Ascending aorta (tissue), 2 donors: ENCODE measurements around the gene HPS5. TPM values are rescaled to one million over a fixed set of nuclear protein-coding genes. Genes with fewer than 3 reads are reported as not detected.

Source experiments
- DNase-seq, 2 donors: peaks; one replicate each; pipeline ENCODE4 v3.0.0-alpha.2; 2019; ENCODE audit warnings: low spot score in 2 of 2
- H3K27ac ChIP-seq, 2 donors: fragments of 200-600 bp; sonication (generic); one replicate each; pipeline ENCODE4 v1.5.1; 2016 to 2017; ENCODE audit warnings: mild to moderate bottlenecking in 1 of 2
- H3K27me3 ChIP-seq: fragments of 200-600 bp; sonication (generic); one replicate; pipeline ENCODE4 v1.5.1; 2017
- H3K36me3 ChIP-seq, 2 donors: fragments of 200-600 bp; sonication (generic); one replicate each; pipeline ENCODE4 v1.5.1; 2016
- H3K4me1 ChIP-seq, 2 donors: fragments of 200-600 bp; sonication (generic); one replicate each; pipeline ENCODE4 v1.5.1; 2016 to 2017; ENCODE audit warnings: mild to moderate bottlenecking in 1 of 2
- H3K4me3 ChIP-seq, 2 donors: fragments of 200-600 bp; sonication (generic); one replicate each; pipeline ENCODE4 v1.5.1; 2016 to 2017; ENCODE audit warnings: mild to moderate bottlenecking in 1 of 2
- H3K9me3 ChIP-seq, 2 donors: fragments of 200-600 bp; sonication (generic); one replicate each; pipeline ENCODE4 v1.5.1; 2016
- CTCF ChIP-seq, 3 experiments: fragments of 200-600 bp in 2 of 3; fragments of 450-650 bp in 1 of 3; sonication (generic) in 2 of 3; IDR thresholded peaks; one replicate each; pipeline ENCODE4 v1.5.1; 2016 to 2019; ENCODE audit warnings: antibody characterized with exemption in 3 of 3, mild to moderate bottlenecking in 1 of 3, moderate library complexity in 1 of 3
- intact Hi-C: fragments of 100-400 bp; cut with DNase I; formaldehyde crosslinking; loops from one replicate; pipeline ENCODE4 v1.15.1; 2023
- total RNA-seq: library from RNA; depleted of rRNA; stranded (reverse); fragments of >200 nt; gene quantifications from one replicate; pipeline ENCODE4 v1.1.0, GENCODE V29; 2016

Gene HPS5
- total RNA-seq, 1 donor from 2014 or later: 31.7 TPM

- Histone ChIP-seq H3K4me3 (no peak overlapping the region), H3K9me3 (no peaks in the 10 kb centered on the region), H3K36me3 (peaks cover 66 to 80% of the 10 kb centered on the region in 2 donors), H3K4me1 (no peaks in the 10 kb centered on the region), H3K27me3 (no peaks in the 10 kb centered on the region), H3K27ac (no peak overlapping the region)
- intact Hi-C loops: no loop called here
- no peak for DNase-seq
- TF ChIP-seq CTCF (IDR thresholded peaks at IDR 0.05): no peak
Observed at GRCh38 chr11:18347471-18348125, 25.7 kb upstream of the HPS5 start.

- no peaks in the 10 kb centered on the region for H3K9me3 ChIP-seq
- DNase-seq: no peak
- no peak overlapping the region for H3K4me3 ChIP-seq
- H3K4me1 ChIP-seq: no peaks in the 10 kb centered on the region
- H3K36me3 ChIP-seq: peaks cover 48 to 66% of the 10 kb centered on the region in 2 donors
- no peaks in the 10 kb centered on the region for H3K27me3 ChIP-seq
- TF ChIP-seq CTCF (IDR thresholded peaks at IDR 0.05): no peak
- intact Hi-C loops: no loop called here
- H3K27ac ChIP-seq: no peak overlapping the region
Observed at GRCh38 chr11:18332891-18333290, 11.0 kb upstream of the HPS5 start.

GRCh38 chr11:18332302-18332701 is 10.4 kb upstream of the HPS5 start:
- Histone ChIP-seq H3K27ac (no peak overlapping the region), H3K27me3 (no peaks in the 10 kb centered on the region), H3K4me3 (no peak overlapping the region), H3K36me3 (peaks cover 45 to 67% of the 10 kb centered on the region in 2 donors), H3K4me1 (no peaks in the 10 kb centered on the region), H3K9me3 (no peaks in the 10 kb centered on the region)
- intact Hi-C loops: no loop called here
- no peak for TF ChIP-seq CTCF (IDR thresholded peaks at IDR 0.05)
- DNase-seq: no peak

- intact Hi-C loops: no loop called here
- Histone ChIP-seq H3K4me1 (no peaks in the 10 kb centered on the region), H3K9me3 (no peaks in the 10 kb centered on the region), H3K36me3 (peaks cover 31 to 53% of the 10 kb centered on the region in 2 donors), H3K27ac (no peak overlapping the region), H3K27me3 (no peaks in the 10 kb centered on the region), H3K4me3 (no peak overlapping the region)
- DNase-seq: no peak
- no peak for TF ChIP-seq CTCF (IDR thresholded peaks at IDR 0.05)
Observed at GRCh38 chr11:18330921-18331320, 9.0 kb upstream of the HPS5 start.

GRCh38 chr11:18329196-18329870 is 7.4 kb upstream of the HPS5 start:
- Histone ChIP-seq H3K36me3 (peaks cover 24 to 37% of the 10 kb centered on the region in 2 donors), H3K4me3 (no peak overlapping the region), H3K4me1 (peaks cover 0 to 7% of the 10 kb centered on the region in 2 donors), H3K9me3 (no peaks in the 10 kb centered on the region), H3K27ac (no peak overlapping the region), H3K27me3 (no peaks in the 10 kb centered on the region)
- intact Hi-C loops: loop anchor here (10.0 kb wide), 1 partner anchor 375 kb away; no protein-coding TSS in a partner anchor
- no peak for DNase-seq
- TF ChIP-seq CTCF (IDR thresholded peaks at IDR 0.05): no peak
